NCI-H2029 (cell line): ENCODE results near the gene ZNRF3.
"Not testable (repeated sequence)": the region's sequence is repeated elsewhere in the genome, so short reads cannot be mapped to it uniquely, and the experiment has no call there.

Experiments used
- DNase-seq: peaks from one replicate; lab custom pipeline; 2025; lab: John Stamatoyannopoulos, UW

The ZNRF3 gene

DNA sequence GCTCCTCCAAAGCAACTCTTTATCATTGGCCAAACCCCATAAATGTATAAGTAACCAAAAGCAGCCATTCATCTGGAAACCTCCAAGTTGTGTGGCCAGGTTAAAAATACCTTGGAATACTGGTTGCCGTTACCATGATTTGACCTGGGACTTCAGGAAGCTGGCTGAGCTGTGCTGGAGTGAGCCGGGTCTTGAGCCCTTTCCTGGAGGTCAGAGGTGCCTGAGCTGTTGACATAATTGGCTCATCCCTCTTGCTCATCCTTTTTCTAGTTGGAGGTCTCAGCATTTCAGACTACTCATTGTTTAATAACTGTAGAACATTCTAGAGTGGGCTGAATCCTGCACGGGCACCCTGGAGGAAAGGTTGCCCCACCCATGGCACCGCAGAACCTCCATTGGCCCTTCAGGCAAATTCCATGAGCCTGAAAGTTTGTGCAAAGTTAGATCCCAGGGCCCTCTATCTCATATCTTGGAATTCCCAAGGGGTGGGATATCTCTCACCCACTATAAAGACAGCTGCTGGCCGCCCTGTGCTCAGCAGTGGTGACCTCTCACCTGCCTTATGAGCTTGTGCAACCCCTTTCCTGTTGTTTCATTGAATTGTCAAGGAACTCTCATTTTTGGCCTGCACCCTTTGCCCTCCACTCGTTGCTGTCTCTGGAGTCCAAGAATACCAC is 101.2 kb downstream of the ZNRF3 start:
- no peak for DNase-seq

DNA sequence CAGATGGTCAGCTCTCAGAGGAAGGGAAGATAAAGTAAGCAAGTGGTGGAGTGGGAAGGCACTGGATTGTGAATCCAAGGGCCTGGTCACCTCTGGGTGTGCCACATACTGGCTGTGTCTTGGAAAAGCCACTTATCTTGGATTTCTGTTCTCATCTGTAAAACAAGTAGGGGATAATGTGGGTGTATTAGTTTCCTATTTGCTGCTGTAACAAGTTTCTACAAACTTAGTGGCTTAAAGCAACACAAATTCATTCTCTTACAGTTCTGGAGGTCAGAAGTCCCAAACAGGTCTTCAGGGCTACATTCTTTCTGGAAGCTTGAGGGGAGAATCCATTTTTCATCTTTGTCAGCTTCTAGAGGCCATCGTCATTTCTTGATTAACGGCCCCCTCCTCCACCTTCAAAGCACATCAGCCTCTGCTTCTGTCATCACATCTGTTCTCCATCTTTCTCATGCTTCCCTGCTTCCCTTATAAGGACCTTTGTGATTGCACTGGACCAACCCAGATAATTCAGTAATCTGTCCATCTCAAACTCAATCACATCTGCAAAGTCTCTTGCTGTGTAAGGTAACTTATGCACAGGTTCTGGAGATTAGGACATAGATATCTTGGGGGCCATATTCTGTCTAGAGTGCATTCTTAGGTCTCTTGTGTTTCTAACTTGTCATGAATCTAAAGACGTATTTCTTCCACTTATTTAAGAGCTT is 102.4 kb downstream of the ZNRF3 start:
- DNase-seq = no peak

GRCh38 chr22:28986366-28986765 is 103.0 kb downstream of the ZNRF3 start:
- DNase-seq = no peak

GRCh38 chr22:28988457-28988856 is 105.1 kb downstream of the ZNRF3 start:
- no peak for DNase-seq

GRCh38 chr22:28989035-28989464 is 105.7 kb downstream of the ZNRF3 start:
- no peak for DNase-seq

- no peak for DNase-seq
These were observed 106.1 kb downstream of the ZNRF3 start for GRCh38 chr22:28989484-28989883.

DNA sequence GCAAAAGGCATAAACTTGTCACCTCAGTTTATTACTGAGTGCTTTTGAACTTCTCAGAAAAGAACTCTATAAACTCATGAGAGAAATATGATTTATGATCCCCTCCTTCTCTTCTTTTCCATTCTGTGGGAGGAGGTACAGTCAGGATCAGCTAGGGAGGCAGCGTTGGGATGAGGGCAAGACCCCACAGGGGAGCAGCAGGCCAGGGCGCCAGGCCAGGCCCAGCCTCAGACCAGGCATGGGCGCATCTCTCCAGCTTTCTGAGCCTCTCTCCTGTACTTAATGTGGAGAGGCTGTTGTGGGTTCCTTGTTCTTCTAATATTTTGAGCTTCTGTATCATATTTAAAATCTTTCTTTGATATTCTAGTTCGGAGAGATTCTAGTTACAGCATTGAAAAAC is 106.5 kb downstream of the ZNRF3 start:
- no peak for DNase-seq

DNA sequence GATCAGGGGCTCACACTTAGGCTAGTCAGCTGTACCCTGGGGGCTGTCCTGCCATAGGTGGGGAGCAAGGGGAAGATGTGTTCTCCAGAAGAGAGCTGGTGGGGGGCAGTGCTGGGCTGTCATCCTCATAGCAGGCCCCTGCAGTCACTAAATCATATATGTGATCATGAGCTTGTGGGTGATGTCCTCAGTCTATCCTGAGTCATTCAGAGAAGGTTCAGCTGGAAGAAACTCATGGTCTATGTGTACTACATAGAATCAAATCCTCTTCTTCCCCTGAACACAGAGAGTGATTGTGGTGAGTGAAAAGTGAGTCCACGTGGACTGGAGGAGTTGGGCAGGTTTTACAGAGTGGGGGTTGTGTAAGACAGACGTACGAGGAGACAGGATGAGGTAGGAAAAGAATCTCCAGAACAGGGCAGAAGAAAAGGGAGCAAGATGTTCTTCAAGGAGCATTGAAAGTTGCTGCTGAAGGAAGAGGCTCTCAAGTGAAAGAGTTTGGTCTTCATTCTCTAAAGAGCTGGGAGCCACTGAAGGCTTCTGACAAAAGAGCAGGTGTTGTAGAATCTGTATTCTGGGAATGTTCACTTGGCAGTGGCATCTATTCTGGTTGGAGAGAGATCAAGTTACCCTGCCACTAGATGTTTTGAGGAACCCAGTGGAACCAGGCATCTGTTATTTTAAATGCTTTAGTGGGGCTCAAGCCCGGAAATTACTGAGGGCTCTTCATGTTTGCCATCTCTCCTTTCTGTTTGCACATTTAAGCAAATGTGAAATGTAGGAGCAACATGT is 109.4 kb downstream of the ZNRF3 start:
- peak; percentile 70 for DNase-seq

DNA sequence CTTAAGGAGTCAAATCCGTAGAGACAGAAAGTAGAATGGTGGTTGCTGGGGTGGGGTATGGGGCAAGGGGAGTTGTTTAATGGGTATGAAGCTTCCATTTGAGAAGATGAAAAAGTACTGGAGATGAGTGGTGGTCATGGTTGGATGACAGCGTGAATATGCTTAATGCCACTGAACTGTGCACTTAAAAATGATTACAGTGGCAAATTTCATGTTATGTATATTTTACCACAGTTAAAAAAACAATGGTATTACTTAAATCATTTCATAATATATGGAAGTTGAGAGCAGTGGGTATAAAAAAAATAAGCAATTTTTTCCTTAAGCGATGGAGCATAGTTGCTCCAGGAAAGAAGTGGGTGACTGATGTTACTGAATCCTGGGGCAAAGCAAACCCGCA is 111.2 kb downstream of the ZNRF3 start:
- no peak for DNase-seq

DNA sequence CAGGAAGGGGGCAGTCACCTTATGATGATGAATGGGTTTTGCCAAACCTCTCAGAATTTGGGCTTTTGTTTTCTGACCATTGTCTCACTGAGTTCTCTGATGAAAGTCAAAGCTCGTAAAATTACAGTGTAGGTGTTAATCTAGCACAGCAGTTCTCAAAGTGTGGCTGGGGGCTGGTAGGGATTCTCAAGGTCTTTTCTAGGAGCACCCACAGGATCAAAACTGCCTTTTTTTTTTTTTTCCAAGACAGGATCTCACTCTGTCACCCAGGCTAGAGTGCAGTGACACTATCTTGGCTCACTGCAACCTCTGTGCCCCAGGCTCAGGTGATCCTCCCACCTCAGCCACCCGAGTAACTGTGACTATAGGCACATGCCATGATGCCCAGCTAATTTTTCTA is 112.2 kb downstream of the ZNRF3 start:
- DNase-seq = no peak

GRCh38 chr22:28997342-28997741 is 114.0 kb downstream of the ZNRF3 start:
- no peak for DNase-seq

DNA sequence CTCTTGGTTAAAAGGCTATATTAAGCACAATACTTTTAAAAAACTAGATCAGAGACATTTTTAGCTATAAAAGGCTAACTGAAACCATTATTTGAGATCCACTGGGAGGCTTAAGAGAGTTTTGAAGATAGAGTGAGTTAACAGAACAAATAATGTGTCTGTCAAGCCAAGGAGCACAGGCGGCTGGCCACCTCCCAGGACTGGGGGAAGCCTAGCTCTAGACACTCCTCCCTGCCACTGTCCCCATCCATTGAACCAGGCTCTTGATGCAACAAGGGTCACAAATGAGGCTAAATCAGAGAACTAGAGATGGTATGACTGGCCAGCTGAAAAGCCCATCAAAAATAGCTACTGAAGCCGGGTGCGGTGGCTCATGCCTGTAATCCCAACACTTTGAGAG is 115.3 kb downstream of the ZNRF3 start:
- DNase-seq = no peak

- no peak for DNase-seq
These were observed 116.1 kb downstream of the ZNRF3 start for GRCh38 chr22:28999510-28999909.

DNA sequence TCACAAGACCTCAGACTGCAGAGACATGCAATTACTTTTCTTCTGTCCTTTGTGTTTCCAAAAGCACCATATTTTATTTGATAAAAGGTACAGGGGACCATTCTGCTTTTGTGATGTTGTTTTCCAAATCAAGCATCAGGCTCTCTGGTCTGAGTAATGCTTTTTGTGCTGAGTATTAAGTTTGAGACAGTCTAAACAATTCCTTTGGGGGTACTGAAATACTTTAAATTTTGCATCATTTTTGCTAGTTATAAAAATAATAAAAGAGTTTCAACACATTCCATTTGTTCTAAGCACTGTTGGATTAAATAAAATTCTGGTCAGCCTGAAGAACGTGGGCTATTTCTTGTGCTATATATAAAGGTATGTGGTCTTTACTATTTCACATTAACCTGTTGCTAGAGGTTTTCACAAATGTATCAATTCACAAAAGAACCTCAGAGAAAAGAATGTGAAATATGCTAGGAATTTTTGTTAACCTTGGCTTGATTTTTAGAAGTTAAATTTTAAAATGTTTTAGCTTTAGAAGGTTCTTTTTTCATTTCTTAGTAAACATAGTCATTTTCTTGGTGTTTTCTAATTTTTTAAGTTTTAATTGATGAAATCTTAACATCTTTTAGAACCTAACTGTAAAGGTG is 116.7 kb downstream of the ZNRF3 start:
- no peak for DNase-seq

DNA sequence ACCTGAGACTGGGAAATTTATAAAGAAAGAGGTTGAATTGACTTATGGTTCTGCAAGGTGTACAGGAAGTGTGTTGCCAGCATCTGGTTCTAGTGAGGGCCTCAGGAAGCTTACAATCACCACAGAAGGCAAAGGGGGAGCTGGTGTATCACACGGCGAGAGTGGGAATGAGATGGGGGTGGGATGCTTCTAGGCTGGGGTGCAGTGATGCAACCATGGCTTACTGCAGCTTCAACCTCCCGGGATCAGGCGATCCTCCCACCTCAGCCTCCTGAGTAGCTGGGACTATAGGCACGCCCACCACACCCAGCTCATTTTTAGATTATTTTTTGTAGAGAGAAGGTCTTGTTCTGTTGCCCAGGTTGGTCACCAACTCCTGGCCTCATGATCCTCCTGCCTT is 117.3 kb downstream of the ZNRF3 start:
- DNase-seq = no peak

DNA sequence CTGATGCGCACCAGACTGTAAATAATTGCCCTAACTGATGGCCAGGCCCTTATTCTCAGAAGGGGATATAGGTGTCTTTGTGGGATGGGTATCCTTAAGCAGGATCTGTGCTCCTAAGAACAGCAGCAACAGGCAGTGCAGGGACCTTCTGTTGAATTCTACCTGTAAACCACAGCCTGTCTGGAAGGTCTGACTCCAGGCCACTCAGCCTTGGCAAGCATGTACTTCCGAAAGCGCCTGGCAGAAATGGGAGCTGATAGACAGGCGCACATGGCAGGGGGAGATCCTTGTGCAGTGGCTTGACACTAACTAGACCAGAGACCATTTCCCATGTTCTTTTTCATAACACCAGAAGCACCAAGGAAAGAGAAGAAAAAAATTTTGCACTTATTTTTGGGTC is 119.2 kb downstream of the ZNRF3 start:
- peak; percentile 7 for DNase-seq

GRCh38 chr22:29003552-29003951 is 120.2 kb downstream of the ZNRF3 start:
- no peak for DNase-seq

DNA sequence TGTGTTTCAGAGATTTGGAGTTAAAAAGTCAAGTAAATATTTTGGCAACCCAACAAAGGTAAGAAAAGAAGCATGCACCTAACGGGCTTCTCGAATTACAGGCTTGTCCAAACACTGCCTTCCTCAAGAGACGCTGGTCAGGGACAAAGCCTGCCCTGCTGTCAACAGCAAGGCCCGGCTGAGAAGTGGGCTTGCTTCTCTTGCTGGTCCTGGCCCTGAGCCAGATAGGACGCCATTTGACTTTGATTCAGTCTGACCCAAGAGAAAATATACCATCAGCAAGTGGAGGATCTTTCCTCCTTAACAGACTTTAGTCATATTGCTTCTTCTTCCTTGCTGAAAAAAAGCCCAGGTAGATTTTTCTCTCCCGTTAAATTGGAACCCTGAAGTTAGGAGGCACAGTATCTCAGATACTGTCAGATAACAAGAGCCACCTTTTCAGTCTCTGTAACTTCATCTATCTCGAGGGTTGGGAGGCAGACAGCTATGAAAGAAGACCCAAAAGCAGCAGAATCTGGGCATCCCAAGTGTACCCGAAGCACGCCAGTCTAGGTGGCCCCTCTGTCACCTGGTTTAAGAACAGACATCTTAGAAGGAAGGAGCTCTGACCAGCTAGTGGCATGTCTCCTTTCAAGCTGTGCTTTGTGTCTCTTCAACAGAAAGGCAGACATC is 120.7 kb downstream of the ZNRF3 start:
- peak; percentile 74 for DNase-seq

DNA sequence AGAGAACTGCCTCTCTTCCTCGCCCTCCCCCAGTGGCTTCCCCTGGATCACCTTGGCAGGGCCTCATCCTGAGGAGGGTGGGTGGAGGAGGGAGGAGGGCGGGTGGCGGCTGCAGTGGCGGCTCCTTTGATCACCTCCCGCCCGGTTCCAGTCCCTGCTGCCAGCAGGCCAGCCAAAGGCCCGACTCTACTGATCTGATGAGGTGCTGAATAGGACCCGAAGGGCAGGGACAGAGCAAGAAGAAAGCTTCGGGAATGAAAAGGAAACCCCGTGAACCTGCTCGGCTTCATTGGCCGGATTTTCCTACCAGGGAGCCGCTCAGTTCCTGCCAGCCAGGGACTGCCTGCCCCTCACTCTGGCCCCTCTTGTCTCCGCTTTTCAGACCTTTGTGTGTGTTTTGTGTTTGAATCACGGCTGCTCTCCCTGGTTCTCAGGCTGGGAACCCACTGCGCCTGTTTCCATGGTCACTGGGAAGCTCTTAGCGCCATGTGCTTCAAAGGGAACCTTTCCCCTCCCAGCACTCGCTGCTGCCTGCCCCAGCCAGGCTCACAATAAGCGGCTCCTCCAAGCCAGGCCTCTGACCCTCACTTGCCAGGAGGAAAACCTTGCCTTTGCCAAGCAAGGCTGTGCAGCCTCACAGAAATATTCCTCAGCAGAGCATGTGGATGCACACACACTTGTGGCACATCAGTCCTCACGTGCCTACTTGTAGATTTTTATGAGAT is 121.4 kb downstream of the ZNRF3 start:
- DNase-seq = peak; percentile 69

DNA sequence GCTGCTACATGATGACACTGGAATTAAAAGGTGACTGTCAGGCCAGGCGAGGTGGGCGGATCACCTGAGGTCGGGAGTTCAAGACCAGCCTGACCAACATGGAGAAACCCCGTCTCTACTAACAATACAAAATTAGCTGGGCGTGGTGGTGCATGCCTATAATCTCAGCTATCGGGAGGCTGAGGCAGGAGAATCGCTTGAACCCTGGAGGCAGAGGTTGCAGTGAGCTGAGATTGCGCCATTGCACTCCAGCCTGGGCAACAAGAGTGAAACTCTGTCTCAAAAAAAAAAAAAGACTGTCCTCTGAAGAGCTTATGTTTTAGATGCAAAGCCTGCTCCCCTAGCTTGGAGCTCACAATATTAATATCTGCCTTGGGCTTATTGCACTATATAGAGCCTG is 122.4 kb downstream of the ZNRF3 start:
- DNase-seq = not testable (repeated sequence)

DNA sequence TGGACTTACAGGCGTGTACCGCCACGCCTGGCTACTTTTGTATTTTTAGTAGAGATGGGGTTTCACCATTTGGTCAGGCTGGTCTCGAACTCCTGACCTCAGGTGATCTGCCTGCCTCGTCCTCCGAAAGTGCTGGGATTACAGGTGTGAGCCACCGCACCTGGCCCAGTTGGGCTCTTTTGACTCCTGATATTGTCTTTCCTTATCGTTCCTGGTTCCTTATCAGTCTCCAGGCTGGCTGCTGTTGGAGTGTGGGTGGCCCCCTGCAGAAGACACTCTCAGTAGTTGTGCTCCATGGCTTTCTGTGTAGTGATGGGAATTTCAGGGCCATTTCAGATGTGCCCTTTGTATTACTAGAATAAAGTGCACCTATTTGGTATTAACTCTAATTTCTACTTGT is 123.0 kb downstream of the ZNRF3 start:
- no peak for DNase-seq
